ENCODE measurements around the gene SMS. TPM values are rescaled to one million over a fixed set of nuclear protein-coding genes. Genes with fewer than 3 reads are reported as not detected.

SMS gene
- total RNA-seq, 3 donors from 2014 or later: 43.6 to 64.7 (median 44.5) TPM

- Histone ChIP-seq H3K4me3 (no peak overlapping the region), H3K9me3 (no peaks in the 10 kb centered on the region), H3K27ac (peak overlapping the region; percentile 38 to 53), H3K4me1 (no peaks in the 10 kb centered on the region), H3K36me3 (no peaks in the 10 kb centered on the region), H3K27me3 (peaks cover 0 to 26% of the 10 kb centered on the region in 2 donors)
- no peak for TF ChIP-seq POLR2A (IDR thresholded peaks at IDR 0.05)
- no peak for TF ChIP-seq POLR2AphosphoS5 (IDR thresholded peaks at IDR 0.05)
- no peak for TF ChIP-seq CTCF (IDR thresholded peaks at IDR 0.05)
- intact Hi-C loops (cut with DNase I; ENCODE audit: low total_unique reads): no loop called here
- DNase-seq (ENCODE audit: low spot score in 2 of 2): no peak
Measured at GRCh38 chrX:21975242-21975641, 34.7 kb downstream of the SMS start.

GRCh38 chrX:21975812-21976211 is 35.3 kb downstream of the SMS start:
- peak overlapping the region; percentile 38 to 53 for H3K27ac ChIP-seq
- H3K27me3 ChIP-seq: peaks cover 0 to 21% of the 10 kb centered on the region in 2 donors
- no peak for TF ChIP-seq POLR2A (IDR thresholded peaks at IDR 0.05)
- TF ChIP-seq CTCF (IDR thresholded peaks at IDR 0.05): peak in 2 of 3 donors; percentile 15 to 38
- TF ChIP-seq POLR2AphosphoS5 (IDR thresholded peaks at IDR 0.05): no peak
- intact Hi-C loops (cut with DNase I; ENCODE audit: low total_unique reads): no loop called here
- H3K4me1 ChIP-seq: no peaks in the 10 kb centered on the region
- DNase-seq (ENCODE audit: low spot score in 2 of 2): no peak
- H3K9me3 ChIP-seq: no peaks in the 10 kb centered on the region
- no peak overlapping the region for H3K4me3 ChIP-seq
- no peaks in the 10 kb centered on the region for H3K36me3 ChIP-seq

- no peak overlapping the region for H3K27ac ChIP-seq
- H3K27me3 ChIP-seq: peaks cover 0 to 21% of the 10 kb centered on the region in 2 donors
- H3K9me3 ChIP-seq: no peaks in the 10 kb centered on the region
- intact Hi-C loops (cut with DNase I; ENCODE audit: low total_unique reads): no loop called here
- H3K36me3 ChIP-seq: no peaks in the 10 kb centered on the region
- no peak overlapping the region for H3K4me3 ChIP-seq
- TF ChIP-seq POLR2A (IDR thresholded peaks at IDR 0.05): no peak
- no peak for TF ChIP-seq CTCF (IDR thresholded peaks at IDR 0.05)
- TF ChIP-seq POLR2AphosphoS5 (IDR thresholded peaks at IDR 0.05): no peak
- no peaks in the 10 kb centered on the region for H3K4me1 ChIP-seq
- no peak for DNase-seq (ENCODE audit: low spot score in 2 of 2)
Measured at GRCh38 chrX:21978346-21978745, 37.8 kb downstream of the SMS start.

GRCh38 chrX:21982311-21982710 is 41.8 kb downstream of the SMS start:
- TF ChIP-seq POLR2A (IDR thresholded peaks at IDR 0.05) (no peak), POLR2AphosphoS5 (IDR thresholded peaks at IDR 0.05) (no peak), CTCF (IDR thresholded peaks at IDR 0.05) (no peak)
- Histone ChIP-seq H3K36me3 (no peaks in the 10 kb centered on the region), H3K4me1 (no peaks in the 10 kb centered on the region), H3K4me3 (no peak overlapping the region), H3K9me3 (no peaks in the 10 kb centered on the region), H3K27ac (no peak overlapping the region), H3K27me3 (peaks cover 0 to 17% of the 10 kb centered on the region in 2 donors)
- DNase-seq (ENCODE audit: low spot score in 2 of 2): no peak
- intact Hi-C loops (cut with DNase I; ENCODE audit: low total_unique reads): no loop called here

- no peak overlapping the region for H3K4me3 ChIP-seq
- intact Hi-C loops (cut with DNase I; ENCODE audit: low total_unique reads): no loop called here
- H3K27me3 ChIP-seq: peaks cover 0 to 17% of the 10 kb centered on the region in 2 donors
- TF ChIP-seq POLR2AphosphoS5 (IDR thresholded peaks at IDR 0.05) (no peak), CTCF (IDR thresholded peaks at IDR 0.05) (peak; percentile 82 to 97 (median 86)), POLR2A (IDR thresholded peaks at IDR 0.05) (no peak)
- no peaks in the 10 kb centered on the region for H3K9me3 ChIP-seq
- H3K27ac ChIP-seq: no peak overlapping the region
- DNase-seq (ENCODE audit: low spot score in 2 of 2): peak; percentile 57 to 67
- no peaks in the 10 kb centered on the region for H3K36me3 ChIP-seq
- H3K4me1 ChIP-seq: no peaks in the 10 kb centered on the region
Measured at GRCh38 chrX:21985332-21985777, 44.8 kb downstream of the SMS start.

Data from breast epithelium (tissue), 4 donors.